Midbrain (tissue), 1 donor: ENCODE data around the gene OXNAD1.
A peak's percentile ranks its signal among the peaks of the same experiment; 100 is the strongest.

ENCODE experiments used
- DNase-seq: peaks from one replicate; lab custom pipeline; 2025; lab: John Stamatoyannopoulos, UW

OXNAD1 gene

GRCh38 chr3:16264708-16265454 is at the start of gene OXNAD1, which contains the start of gene DPH3:
Gene OXNAD1, plus strand, starts transcription at chr3:16265212. Its CDS starts 5,741 bp downstream, at chr3:16270953.
Gene DPH3, minus strand, starts transcription at chr3:16264943. Its CDS starts 67 bp downstream, at chr3:16264876.
- peak; percentile 99 for DNase-seq

- no peak for DNase-seq
These were observed 48.6 kb upstream of the OXNAD1 start for GRCh38 chr3:16216373-16216935.

- DNase-seq = no peak
These were observed 45.2 kb upstream of the OXNAD1 start for GRCh38 chr3:16219777-16220176.

GRCh38 chr3:16221990-16222389 is 43.0 kb upstream of the OXNAD1 start:
- no peak for DNase-seq

- DNase-seq = no peak
These were observed 42.5 kb upstream of the OXNAD1 start for GRCh38 chr3:16222547-16222946.

GRCh38 chr3:16224325-16224724 is 40.7 kb upstream of the OXNAD1 start:
- DNase-seq = no peak

- peak; percentile 13 for DNase-seq
These were observed 37.4 kb upstream of the OXNAD1 start for GRCh38 chr3:16227566-16227965.

- no peak for DNase-seq
These were observed 35.3 kb upstream of the OXNAD1 start for GRCh38 chr3:16229681-16230080.

- DNase-seq = no peak
These were observed 33.0 kb upstream of the OXNAD1 start for GRCh38 chr3:16231983-16232382.

GRCh38 chr3:16233806-16234205 is 31.2 kb upstream of the OXNAD1 start:
- DNase-seq = no peak

GRCh38 chr3:16234281-16234680 is 30.7 kb upstream of the OXNAD1 start:
- DNase-seq = no peak

GRCh38 chr3:16236030-16236639 is 28.9 kb upstream of the OXNAD1 start:
- DNase-seq = no peak

GRCh38 chr3:16236856-16237393 is 28.1 kb upstream of the OXNAD1 start:
- no peak for DNase-seq

GRCh38 chr3:16239086-16239770 is 25.8 kb upstream of the OXNAD1 start:
- no peak for DNase-seq

GRCh38 chr3:16239780-16240179 is 25.2 kb upstream of the OXNAD1 start:
- DNase-seq = no peak

GRCh38 chr3:16240229-16241023 is 24.6 kb upstream of the OXNAD1 start:
- DNase-seq = no peak

GRCh38 chr3:16241225-16241624 is 23.8 kb upstream of the OXNAD1 start:
- DNase-seq = no peak

- DNase-seq = no peak
These were observed 22.8 kb upstream of the OXNAD1 start for GRCh38 chr3:16242177-16242576.

GRCh38 chr3:16243706-16244490 is 21.1 kb upstream of the OXNAD1 start:
- no peak for DNase-seq

GRCh38 chr3:16245609-16246008 is 19.4 kb upstream of the OXNAD1 start:
- DNase-seq = no peak
